K562 (cell line): ENCODE results near the gene VTI1B. TPM values are rescaled to one million over a fixed set of nuclear protein-coding genes. Genes with fewer than 3 reads are reported as not detected.

Experiments
- CEBPG ChIP-seq, 3 experiments: fragments of 200-800 bp in 1 of 3; sonication (Bioruptor generic) in 1 of 3; sonication (generic) in 1 of 3; formaldehyde crosslinking in 1 of 3; IDR thresholded peaks in 2 of 3; conservative IDR thresholded peaks in 1 of 3; 2 replicates each; pipeline versions ENCODE4 v1.6.1 to v1.8.0; 2016 to 2022; ENCODE audit warnings: missing compliant biosample characterization in 2 of 3, missing genetic modification characterization in 2 of 3, mild to moderate bottlenecking in 1 of 3, missing genetic modification reagents in 1 of 3
- CHD1 ChIP-seq: fragments of 200-600 bp; sonication (generic); IDR thresholded peaks from one replicate; pipeline ENCODE4 v1.6.1; 2012; ENCODE audit warnings: mild to moderate bottlenecking, moderate library complexity, low read length, inconsistent platforms
- MYBL2 ChIP-seq, 2 experiments: fragments of 450-650 bp in 1 of 2; sonication (generic) in 1 of 2; formaldehyde crosslinking in 1 of 2; IDR thresholded peaks; 2 replicates each; pipeline versions ENCODE4 v1.6.1 to v1.8.1; 2017 to 2022; ENCODE audit warnings: borderline replicate concordance in 1 of 2, inconsistent platforms in 1 of 2, low read depth in 1 of 2, mild to moderate bottlenecking in 1 of 2, missing genetic modification reagents in 1 of 2, moderate library complexity in 1 of 2
- TAL1 ChIP-seq: fragments of 450-650 bp; IDR thresholded peaks from 2 replicates; pipeline ENCODE4 v1.6.1; 2016; ENCODE audit warnings: mild to moderate bottlenecking
- ZNF589 ChIP-seq: fragments of 200-800 bp; sonication (Bioruptor generic); IDR thresholded peaks from 2 replicates; pipeline ENCODE4 v1.6.1; 2016; ENCODE audit warnings: low read depth, missing genetic modification characterization, missing compliant biosample characterization
- ZNF644 ChIP-seq: fragments of 200-800 bp; sonication (Bioruptor generic); IDR thresholded peaks from 2 replicates; pipeline ENCODE4 v1.6.1; 2016; ENCODE audit warnings: low read depth, missing genetic modification characterization, missing compliant biosample characterization
- polyA plus RNA-seq, 8 experiments: library from polyadenylated mRNA; depleted of rRNA in 4 of 8; stranded (reverse) in 5 of 8; unstranded in 3 of 8; fragments of >200 nt; fragmentation: Nextera tagmentation in 2 of 8; fragmentation: Illumina TruSeq in 1 of 8; extraction: Ambion mirVana in 2 of 8; extraction: Trizol in 1 of 8; gene quantifications; 2 replicates each; pipeline versions ENCODE4 v1.2.1 to v1.2.3, GENCODE V29; 2011 to 2014; ENCODE audit warnings: inconsistent platforms in 1 of 8, missing spikeins in 1 of 8
- total RNA-seq, 7 experiments: library from RNA; depleted of rRNA in 6 of 7; stranded (reverse); fragments of >200 nt in 6 of 7; fragmentation: Illumina TruSeq in 2 of 7; extraction: Trizol in 2 of 7; gene quantifications; 2 replicates each; pipeline versions ENCODE4 v1.2.1 to v1.2.3, GENCODE V29; 2011 to 2021; ENCODE audit warnings: low replicate concordance in 1 of 7
- TF ChIP-seq, protein P1 (sequence below): fragments of 250-450 bp; sonication (Bioruptor Pico); IDR thresholded peaks from 2 replicates; pipeline ENCODE4 v1.8.0; 2021; ENCODE audit warnings: borderline replicate concordance, mild to moderate bottlenecking, moderate library complexity; ENCODE audit not compliant: poor library complexity, severe bottlenecking
- TF ChIP-seq, protein P2 (sequence below): fragments of 450-650 bp; formaldehyde crosslinking; IDR thresholded peaks from 2 replicates; pipeline ENCODE4 v1.4.0; 2022; ENCODE audit warnings: missing genetic modification characterization
- TF ChIP-seq, protein P3 (sequence below): fragments of 450-650 bp; conservative IDR thresholded peaks from 2 replicates; pipeline ENCODE4 v1.6.1; 2016; ENCODE audit warnings: missing genetic modification characterization, low read depth, mild to moderate bottlenecking, missing compliant biosample characterization, moderate library complexity
- TF ChIP-seq, protein P4 (sequence below), 2 experiments: fragments of 450-650 bp in 1 of 2; sonication (generic) in 1 of 2; formaldehyde crosslinking in 1 of 2; IDR thresholded peaks; 2 replicates each; pipeline versions ENCODE4 v1.7.1 to v1.9.0; 2016 to 2022; ENCODE audit warnings: inconsistent platforms in 1 of 2, mild to moderate bottlenecking in 1 of 2, missing genetic modification reagents in 1 of 2
- TF ChIP-seq, protein P5 (sequence below): sonication (generic); formaldehyde crosslinking; IDR thresholded peaks from 2 replicates; pipeline ENCODE4 v1.5.0; 2020; ENCODE audit warnings: missing genetic modification reagents

VTI1B gene
- total and polyA plus RNA-seq, 9 of the 15 experiments (the other 6 are each of a cell fraction or from before 2014, with no cell fraction given) = 7.8 to 69.8 (median 50.1) TPM

DNA sequence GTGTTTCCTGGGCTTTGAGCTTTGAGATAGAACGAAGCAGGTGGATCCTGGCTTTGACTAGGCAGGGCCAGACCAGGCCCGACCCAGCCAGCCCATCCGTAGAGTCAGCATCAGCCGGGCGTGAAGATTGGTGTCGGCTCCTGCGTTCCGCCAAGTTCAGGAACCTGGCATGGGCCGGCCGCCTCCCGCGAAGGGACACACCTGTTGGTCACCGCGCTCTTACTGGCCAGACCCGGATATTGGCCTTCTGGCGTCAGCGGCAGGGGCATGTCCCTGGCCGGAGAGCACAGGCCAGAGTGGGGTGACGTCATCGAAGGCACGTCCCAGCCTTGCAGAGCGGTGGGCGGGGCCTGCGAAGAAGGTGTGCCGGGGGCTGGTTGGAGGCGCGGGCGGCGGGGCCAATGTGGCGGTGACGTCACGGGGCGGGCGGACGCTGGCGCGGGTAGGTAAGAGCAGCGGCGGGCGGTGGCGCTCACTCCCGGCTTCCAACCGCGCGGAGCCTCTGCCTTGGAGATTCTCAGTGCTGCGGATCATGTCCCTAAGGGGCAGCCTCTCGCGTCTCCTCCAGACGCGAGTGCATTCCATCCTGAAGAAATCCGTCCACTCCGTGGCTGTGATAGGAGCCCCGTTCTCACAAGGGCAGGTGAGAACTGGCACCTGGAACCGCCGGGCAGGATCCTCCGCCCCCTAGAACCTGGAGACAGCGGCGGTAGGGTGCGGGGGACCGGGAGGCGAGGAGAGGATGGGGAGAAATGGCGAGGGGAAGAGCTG lies 54.8 kb downstream of the VTI1B start, which contains the start of gene ARG2 (continued):
- TF ChIP-seq, protein P1, sequence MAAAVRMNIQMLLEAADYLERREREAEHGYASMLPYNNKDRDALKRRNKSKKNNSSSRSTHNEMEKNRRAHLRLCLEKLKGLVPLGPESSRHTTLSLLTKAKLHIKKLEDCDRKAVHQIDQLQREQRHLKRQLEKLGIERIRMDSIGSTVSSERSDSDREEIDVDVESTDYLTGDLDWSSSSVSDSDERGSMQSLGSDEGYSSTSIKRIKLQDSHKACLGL (CRISPR knock-in tag) = no peak
- TF ChIP-seq ZNF589 (0 out of 2 replicates have a peak, but pooled peaks have one; percentile 56), ZNF644 (tag) (no peak), MYBL2 (IDR thresholded peaks at IDR 0.05; ENCODE audit: low read depth) (no peak), MYBL2 (CRISPR knock-in tag; IDR thresholded peaks at IDR 0.05; ENCODE audit: borderline replicate concordance) (no peak), CHD1 (no peak), TAL1 (no peak), CEBPG (CRISPR knock-in tag; IDR thresholded peaks at IDR 0.05) (no peak; the same call in 1 of the 2 replicates), CEBPG (tag; conservative IDR thresholded peaks at IDR 0.05 in 1 of 2, IDR thresholded peaks at IDR 0.05 in 1 of 2) (peak in 1 of 2 experiments; percentile 43; a peak in 1 of 4 replicates)
- TF ChIP-seq, protein P2, sequence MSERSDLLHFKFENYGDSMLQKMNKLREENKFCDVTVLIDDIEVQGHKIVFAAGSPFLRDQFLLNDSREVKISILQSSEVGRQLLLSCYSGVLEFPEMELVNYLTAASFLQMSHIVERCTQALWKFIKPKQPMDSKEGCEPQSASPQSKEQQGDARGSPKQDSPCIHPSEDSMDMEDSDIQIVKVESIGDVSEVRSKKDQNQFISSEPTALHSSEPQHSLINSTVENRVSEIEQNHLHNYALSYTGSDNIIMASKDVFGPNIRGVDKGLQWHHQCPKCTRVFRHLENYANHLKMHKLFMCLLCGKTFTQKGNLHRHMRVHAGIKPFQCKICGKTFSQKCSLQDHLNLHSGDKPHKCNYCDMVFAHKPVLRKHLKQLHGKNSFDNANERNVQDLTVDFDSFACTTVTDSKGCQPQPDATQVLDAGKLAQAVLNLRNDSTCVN (CRISPR knock-in tag) = no peak
- TF ChIP-seq, protein P3, sequence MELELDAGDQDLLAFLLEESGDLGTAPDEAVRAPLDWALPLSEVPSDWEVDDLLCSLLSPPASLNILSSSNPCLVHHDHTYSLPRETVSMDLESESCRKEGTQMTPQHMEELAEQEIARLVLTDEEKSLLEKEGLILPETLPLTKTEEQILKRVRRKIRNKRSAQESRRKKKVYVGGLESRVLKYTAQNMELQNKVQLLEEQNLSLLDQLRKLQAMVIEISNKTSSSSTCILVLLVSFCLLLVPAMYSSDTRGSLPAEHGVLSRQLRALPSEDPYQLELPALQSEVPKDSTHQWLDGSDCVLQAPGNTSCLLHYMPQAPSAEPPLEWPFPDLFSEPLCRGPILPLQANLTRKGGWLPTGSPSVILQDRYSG (tag) = no peak
- TF ChIP-seq, protein P4, sequence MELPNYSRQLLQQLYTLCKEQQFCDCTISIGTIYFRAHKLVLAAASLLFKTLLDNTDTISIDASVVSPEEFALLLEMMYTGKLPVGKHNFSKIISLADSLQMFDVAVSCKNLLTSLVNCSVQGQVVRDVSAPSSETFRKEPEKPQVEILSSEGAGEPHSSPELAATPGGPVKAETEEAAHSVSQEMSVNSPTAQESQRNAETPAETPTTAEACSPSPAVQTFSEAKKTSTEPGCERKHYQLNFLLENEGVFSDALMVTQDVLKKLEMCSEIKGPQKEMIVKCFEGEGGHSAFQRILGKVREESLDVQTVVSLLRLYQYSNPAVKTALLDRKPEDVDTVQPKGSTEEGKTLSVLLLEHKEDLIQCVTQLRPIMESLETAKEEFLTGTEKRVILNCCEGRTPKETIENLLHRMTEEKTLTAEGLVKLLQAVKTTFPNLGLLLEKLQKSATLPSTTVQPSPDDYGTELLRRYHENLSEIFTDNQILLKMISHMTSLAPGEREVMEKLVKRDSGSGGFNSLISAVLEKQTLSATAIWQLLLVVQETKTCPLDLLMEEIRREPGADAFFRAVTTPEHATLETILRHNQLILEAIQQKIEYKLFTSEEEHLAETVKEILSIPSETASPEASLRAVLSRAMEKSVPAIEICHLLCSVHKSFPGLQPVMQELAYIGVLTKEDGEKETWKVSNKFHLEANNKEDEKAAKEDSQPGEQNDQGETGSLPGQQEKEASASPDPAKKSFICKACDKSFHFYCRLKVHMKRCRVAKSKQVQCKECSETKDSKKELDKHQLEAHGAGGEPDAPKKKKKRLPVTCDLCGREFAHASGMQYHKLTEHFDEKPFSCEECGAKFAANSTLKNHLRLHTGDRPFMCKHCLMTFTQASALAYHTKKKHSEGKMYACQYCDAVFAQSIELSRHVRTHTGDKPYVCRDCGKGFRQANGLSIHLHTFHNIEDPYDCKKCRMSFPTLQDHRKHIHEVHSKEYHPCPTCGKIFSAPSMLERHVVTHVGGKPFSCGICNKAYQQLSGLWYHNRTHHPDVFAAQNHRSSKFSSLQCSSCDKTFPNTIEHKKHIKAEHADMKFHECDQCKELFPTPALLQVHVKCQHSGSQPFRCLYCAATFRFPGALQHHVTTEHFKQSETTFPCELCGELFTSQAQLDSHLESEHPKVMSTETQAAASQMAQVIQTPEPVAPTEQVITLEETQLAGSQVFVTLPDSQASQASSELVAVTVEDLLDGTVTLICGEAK (IDR thresholded peaks at IDR 0.05) = no peak
- TF ChIP-seq, protein P4 (CRISPR knock-in tag; IDR thresholded peaks at IDR 0.05) = no peak
- TF ChIP-seq, protein P5, sequence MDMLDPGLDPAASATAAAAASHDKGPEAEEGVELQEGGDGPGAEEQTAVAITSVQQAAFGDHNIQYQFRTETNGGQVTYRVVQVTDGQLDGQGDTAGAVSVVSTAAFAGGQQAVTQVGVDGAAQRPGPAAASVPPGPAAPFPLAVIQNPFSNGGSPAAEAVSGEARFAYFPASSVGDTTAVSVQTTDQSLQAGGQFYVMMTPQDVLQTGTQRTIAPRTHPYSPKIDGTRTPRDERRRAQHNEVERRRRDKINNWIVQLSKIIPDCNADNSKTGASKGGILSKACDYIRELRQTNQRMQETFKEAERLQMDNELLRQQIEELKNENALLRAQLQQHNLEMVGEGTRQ (CRISPR knock-in tag) = no peak
